GM23248 (cell line): ENCODE results near the gene CD22. TPM values are rescaled to one million over a fixed set of nuclear protein-coding genes. Genes with fewer than 3 reads are reported as not detected.
"Not testable (repeated sequence)": the region's sequence is repeated elsewhere in the genome, so short reads cannot be mapped to it uniquely, and the experiment has no call there.

Experiments
- DNase-seq: peaks from one replicate; pipeline ENCODE4 v3.0.0-alpha.2; 2015
- H2AFZ ChIP-seq: fragments of 200-600 bp; sonication (generic); 2 replicates; pipeline ENCODE4 v1.6.1; 2016; ENCODE audit warnings: antibody characterized with exemption
- H3F3A ChIP-seq: fragments of 200-600 bp; sonication (generic); 2 replicates; pipeline ENCODE4 v1.6.1; 2016; ENCODE audit warnings: mild to moderate bottlenecking, antibody characterized with exemption, mixed run types; ENCODE audit not compliant: insufficient read depth
- H3K27ac ChIP-seq: fragments of 200-600 bp; sonication (generic); 2 replicates; pipeline ENCODE4 v1.5.1; 2016; ENCODE audit warnings: mild to moderate bottlenecking
- H3K27me3 ChIP-seq: fragments of 200-600 bp; sonication (generic); replicated peaks from 2 replicates; pipeline ENCODE4 v1.6.1; 2016; ENCODE audit warnings: mild to moderate bottlenecking; ENCODE audit not compliant: insufficient read depth
- H3K36me3 ChIP-seq: fragments of 200-600 bp; sonication (generic); 2 replicates; pipeline ENCODE4 v1.6.1; 2016; ENCODE audit warnings: low read depth, mild to moderate bottlenecking
- H3K4me1 ChIP-seq: fragments of 200-600 bp; sonication (generic); 2 replicates; pipeline ENCODE4 v1.6.1; 2016; ENCODE audit warnings: mild to moderate bottlenecking; ENCODE audit not compliant: insufficient read depth
- H3K4me2 ChIP-seq: fragments of 200-600 bp; sonication (generic); one replicate; pipeline ENCODE4 v1.6.1; 2016; ENCODE audit warnings: mild to moderate bottlenecking; ENCODE audit not compliant: unreplicated experiment
- H3K4me3 ChIP-seq: fragments of 200-600 bp; sonication (generic); 2 replicates; pipeline ENCODE4 v1.5.1; 2016; ENCODE audit warnings: mild to moderate bottlenecking
- H3K79me2 ChIP-seq: fragments of 200-600 bp; sonication (generic); 2 replicates; pipeline ENCODE4 v1.6.1; 2016; ENCODE audit warnings: mild to moderate bottlenecking; ENCODE audit not compliant: insufficient read depth
- H3K9ac ChIP-seq: fragments of 200-600 bp; sonication (generic); 2 replicates; pipeline ENCODE4 v1.6.1; 2016; ENCODE audit warnings: mild to moderate bottlenecking
- H3K9me2 ChIP-seq: fragments of 200-600 bp; sonication (generic); 2 replicates; pipeline ENCODE4 v1.6.1; 2016; ENCODE audit warnings: mixed run types, mild to moderate bottlenecking, moderate library complexity; ENCODE audit not compliant: insufficient read depth
- H3K9me3 ChIP-seq: fragments of 200-600 bp; sonication (generic); one replicate; pipeline ENCODE4 v1.6.1; 2017; ENCODE audit warnings: low read depth
- H4K20me1 ChIP-seq: fragments of 200-600 bp; sonication (generic); 2 replicates; pipeline ENCODE4 v1.6.0; 2016; ENCODE audit not compliant: insufficient read depth
- EZH2 ChIP-seq: fragments of 200-600 bp; sonication (generic); IDR thresholded peaks from 2 replicates; pipeline ENCODE4 v1.6.1; 2018; ENCODE audit warnings: antibody characterized with exemption, mild to moderate bottlenecking; ENCODE audit not compliant: insufficient read depth, poor library complexity, severe bottlenecking
- EZH2phosphoT487 ChIP-seq: fragments of 200-600 bp; sonication (generic); IDR thresholded peaks from 2 replicates; pipeline ENCODE4 v1.6.1; 2018; ENCODE audit warnings: antibody characterized with exemption, moderate library complexity, mild to moderate bottlenecking, low read depth; ENCODE audit not compliant: insufficient read depth
- WGBS, 2 experiments: methylation state at CpG; one replicate each; pipeline ENCODE4 v1.1.6; 2015 to 2017; ENCODE audit warnings: low lambda C conversion rate in 2 of 2, low coverage in 1 of 2; ENCODE audit errors: missing lambda C conversion rate in 2 of 2; 5-methylcytosine and 5-hydroxymethylcytosine counted together
- in situ Hi-C: fragments of 300-500 bp; cut with MboI; formaldehyde crosslinking; loops from 2 replicates; pipeline ENCODE4 v1.15.0; 2020
- polyA plus RNA-seq: library from polyadenylated mRNA; unstranded; fragments of >200 nt; fragmentation: Nextera tagmentation; extraction: Ambion mirVana; gene quantifications from 2 replicates; pipeline ENCODE4 v1.2.1, GENCODE V29; 2016
- total RNA-seq: library from RNA; depleted of rRNA; stranded (reverse); fragments of >200 nt; shearing (Covaris generic); gene quantifications from 2 replicates; pipeline ENCODE4 v1.2.3, GENCODE V29; 2014

CD22 gene
- total and polyA plus RNA-seq, 2 experiments from 2014 or later, result 0.28 TPM; not detected in 1

GRCh38 chr19:35365303-35365702 lies 36.3 kb downstream of the CD22 start:
- 0 out of 2 replicates have a peak, but pooled peaks cover 6% of the 10 kb centered on the region for H3K27me3 ChIP-seq
- in situ Hi-C loops, result no loop called here
- H3K9ac ChIP-seq, result no peak overlapping the region
- 55 to 91% methylated on average over 4 of the region's 4 CpGs for WGBS, 2 experiments
- no peaks in the 10 kb centered on the region for H3K4me1 ChIP-seq
- H3F3A ChIP-seq, result no peaks in the 10 kb centered on the region
- H3K27ac ChIP-seq, result no peak overlapping the region
- H4K20me1 ChIP-seq, result no peaks in the 10 kb centered on the region
- H3K36me3 ChIP-seq, result no peaks in the 10 kb centered on the region
- DNase-seq, result no peak
- H3K4me3 ChIP-seq, result no peak overlapping the region
- TF ChIP-seq EZH2, result no peak
- no peak for TF ChIP-seq EZH2phosphoT487
- H3K9me3 ChIP-seq, result no peaks in the 10 kb centered on the region
- H3K79me2 ChIP-seq, result no peaks in the 10 kb centered on the region
- no peak overlapping the region for H2AFZ ChIP-seq
- H3K9me2 ChIP-seq, result no peaks in the 10 kb centered on the region
- H3K4me2 ChIP-seq, result no peak overlapping the region

GRCh38 chr19:35368378-35368777 lies 39.4 kb downstream of the CD22 start:
- Histone ChIP-seq H3K9ac (no peak overlapping the region), H3K4me2 (no peak overlapping the region), H3K9me2 (no peaks in the 10 kb centered on the region), H3F3A (no peaks in the 10 kb centered on the region), H3K27ac (no peak overlapping the region), H3K4me1 (no peaks in the 10 kb centered on the region), H3K9me3 (no peaks in the 10 kb centered on the region), H3K27me3 (peaks cover 7% of the 10 kb centered on the region; the same call in 1 of the 2 replicates), H3K36me3 (no peaks in the 10 kb centered on the region), H3K4me3 (no peak overlapping the region), H4K20me1 (no peaks in the 10 kb centered on the region), H2AFZ (no peak overlapping the region), H3K79me2 (no peaks in the 10 kb centered on the region)
- no peak for TF ChIP-seq EZH2
- TF ChIP-seq EZH2phosphoT487, result no peak
- DNase-seq, result no peak
- WGBS, 2 experiments, result 6 to 25% methylated on average over 1 of the region's 1 CpG
- in situ Hi-C loops, result no loop called here

GRCh38 chr19:35369522-35369921 lies 40.5 kb downstream of the CD22 start:
- in situ Hi-C loops, result no loop called here

GRCh38 chr19:35370722-35371121 lies 41.7 kb downstream of the CD22 start, which contains the start of gene GPR42:
TSS of gene GPR42 (plus strand) at chr19:35371068. CDS start at chr19:35371360, 292 bp downstream.
- Histone ChIP-seq H3K36me3 (no peaks in the 10 kb centered on the region), H3K4me3 (no peak within 1 kb of the TSS), H3K27ac (no peak within 1 kb of the TSS), H3F3A (no peaks in the 10 kb centered on the region), H3K9ac (no peak within 1 kb of the TSS), H3K9me2 (no peaks in the 10 kb centered on the region), H4K20me1 (no peaks in the 10 kb centered on the region), H3K79me2 (no peaks in the 10 kb centered on the region), H2AFZ (no peak within 1 kb of the TSS), H3K4me1 (no peaks in the 10 kb centered on the region), H3K4me2 (no peak within 1 kb of the TSS), H3K27me3 (peaks cover 11% of the 10 kb centered on the region; the same call in 1 of the 2 replicates), H3K9me3 (no peaks in the 10 kb centered on the region)
- 23 to 52% methylated on average over 1 to 6 of the region's 8 CpGs for WGBS, 2 experiments
- in situ Hi-C loops, result no loop called here
- TF ChIP-seq EZH2 (no peak), EZH2phosphoT487 (no peak)
- no peak for DNase-seq

More at GRCh38 chr19:35369522-35369921, 40.5 kb downstream of the CD22 start:
- Histone ChIP-seq H3K79me2 (no peaks in the 10 kb centered on the region), H3K4me2 (no peak overlapping the region), H3K9me3 (no peaks in the 10 kb centered on the region), H3K9ac (no peak overlapping the region), H3K36me3 (no peaks in the 10 kb centered on the region), H3K4me1 (no peaks in the 10 kb centered on the region), H4K20me1 (no peaks in the 10 kb centered on the region), H3K27me3 (peaks cover 11% of the 10 kb centered on the region; the same call in 1 of the 2 replicates), H3K27ac (no peak overlapping the region), H2AFZ (no peak overlapping the region), H3K9me2 (no peaks in the 10 kb centered on the region), H3K4me3 (no peak overlapping the region), H3F3A (no peaks in the 10 kb centered on the region)
- TF ChIP-seq EZH2phosphoT487 (no peak), EZH2 (no peak)
- DNase-seq, result no peak

GRCh38 chr19:35373492-35373891 lies 44.5 kb downstream of the CD22 start:
- no peaks in the 10 kb centered on the region for H3K9me2 ChIP-seq
- no peak overlapping the region for H3K4me3 ChIP-seq
- in situ Hi-C loops, result no loop called here
- no peaks in the 10 kb centered on the region for H3K9me3 ChIP-seq
- no peak overlapping the region for H3K9ac ChIP-seq
- 76 to 80% methylated on average over 7 of the region's 7 CpGs for whole genome bisulfite sequencing, 2 experiments
- H3K4me1 ChIP-seq, result no peaks in the 10 kb centered on the region
- H2AFZ ChIP-seq, result no peak overlapping the region
- no peaks in the 10 kb centered on the region for H3K79me2 ChIP-seq
- H3K36me3 ChIP-seq, result no peaks in the 10 kb centered on the region
- DNase-seq, result no peak
- no peak overlapping the region for H3K4me2 ChIP-seq
- H3K27ac ChIP-seq, result no peak overlapping the region
- H3K27me3 ChIP-seq, result peaks cover 6% of the 10 kb centered on the region; the same call in 1 of the 2 replicates
- no peak for TF ChIP-seq EZH2
- TF ChIP-seq EZH2phosphoT487, result no peak
- no peaks in the 10 kb centered on the region for H4K20me1 ChIP-seq
- no peaks in the 10 kb centered on the region for H3F3A ChIP-seq

GRCh38 chr19:35374031-35374430 lies 45.0 kb downstream of the CD22 start:
- H3F3A ChIP-seq, DNase-seq, H4K20me1 ChIP-seq, H2AFZ ChIP-seq, H3K4me3 ChIP-seq, H3K27ac ChIP-seq, H3K36me3 ChIP-seq, H3K4me1 ChIP-seq, H3K27me3 ChIP-seq, H3K4me2 ChIP-seq, H3K79me2 ChIP-seq, in situ Hi-C loops, H3K9me2 ChIP-seq, H3K9me3 ChIP-seq, H3K9ac ChIP-seq: not testable (repeated sequence)
